ENCODE measurements around the gene ACAD10. TPM values are rescaled to one million over a fixed set of nuclear protein-coding genes. Genes with fewer than 3 reads are reported as not detected.

The ACAD10 gene
- polyA plus RNA-seq, 12 donors, result 12.7 to 37.3 (median 18.7) TPM; not detected in 1

Other genes with a start within 250 kb of the ACAD10 start
- 10 to 100 TPM in 11 of 12 donors, not detected in 1; 38.6 to 93.3 (median 53.1) TPM for gene ATXN2, start 86.7 kb upstream of the ACAD10 start, polyA plus RNA-seq (ENCODE audit: insufficient read length in 12 of 12)
- gene BRAP, start 97 bp upstream of the ACAD10 start, polyA plus RNA-seq (ENCODE audit: insufficient read length in 12 of 12), result 10 to 100 TPM in 11 of 12 donors, not detected in 1; 12.8 to 21.0 (median 14.0) TPM
- 10 to 100 TPM in 11 of 12 donors, not detected in 1; 23.1 to 53.9 (median 34.5) TPM for gene ALDH2, start 80.9 kb downstream of the ACAD10 start, polyA plus RNA-seq (ENCODE audit: insufficient read length in 12 of 12)
- 10 to 100 TPM; 30.2 to 39.3 (median 32.7) TPM for gene MAPKAPK5, start 156.2 kb downstream of the ACAD10 start, polyA plus RNA-seq (ENCODE audit: insufficient read length in 12 of 12)

Data from muscle of arm (tissue), 12 donors.